ENCODE results near the gene IRF6. TPM values are rescaled to one million over a fixed set of nuclear protein-coding genes. Genes with fewer than 3 reads are reported as not detected.
A peak's percentile ranks its signal among the peaks of the same experiment; 100 is the strongest.

Gene IRF6
- polyA plus RNA-seq, 1 of the 3 experiments (the other 2 are of a cell fraction) = 0.94 TPM

GRCh38 chr1:209747580-209748262 lies 58.2 kb downstream of the IRF6 start:
- ChIA-PET POLR2A (no interaction called here), CTCF (interaction anchor here (1.2 kb wide), 1 partner anchor 75 kb away, joined by 3 read pairs; no protein-coding TSS in a partner anchor)
- no peak overlapping the region for H3K4me2 ChIP-seq
- H3K4me3 ChIP-seq (ENCODE audit: low read depth in 2 of 2, low read length in 1 of 2) = peak overlapping the region in 1 of 2 experiments; percentile 48; a peak in 1 of 4 replicates
- H3K9me2 ChIP-seq = no peaks in the 10 kb centered on the region
- H3K4me1 ChIP-seq (ENCODE audit: control insufficient read depth in 1 of 2, insufficient read depth in 2 of 2, low read depth in 1 of 2, low read length in 1 of 2) = peaks cover 13 to 25% of the 10 kb centered on the region in 2 experiments
- no peaks in the 10 kb centered on the region for H3K27me3 ChIP-seq (ENCODE audit: insufficient read depth)
- TF ChIP-seq MAX (IDR thresholded peaks at IDR 0.05; ENCODE audit: low read depth) (no peak), SIN3A (IDR thresholded peaks at IDR 0.05; ENCODE audit: borderline replicate concordance, low read depth, low read length) (no peak), RCOR1 (IDR thresholded peaks at IDR 0.05; ENCODE audit: low read length) (no peak), NFIC (IDR thresholded peaks at IDR 0.05; ENCODE audit: borderline replicate concordance) (no peak), RFX5 (IDR thresholded peaks at IDR 0.05; ENCODE audit: low read length) (no peak), USF1 (IDR thresholded peaks at IDR 0.05; ENCODE audit: borderline replicate concordance, low read depth) (no peak), CTCF (IDR thresholded peaks at IDR 0.05) (peak; percentile 39)
- no peaks in the 10 kb centered on the region for H3K79me2 ChIP-seq (ENCODE audit: insufficient read depth)
- DNase-seq = no peak
- no peak overlapping the region for H3K9ac ChIP-seq
- no peaks in the 10 kb centered on the region for H3K9me3 ChIP-seq
- H2AFZ ChIP-seq (ENCODE audit: low read depth) = no peak overlapping the region
- 79% methylated on average over 33 of the region's 37 CpGs for WGBS (ENCODE audit: low lambda C conversion rate)
- H3K27ac ChIP-seq (ENCODE audit: low read depth in 2 of 2, low read length in 1 of 2) = peak overlapping the region in 1 of 2 experiments; percentile 55; a peak in 1 of 4 replicates
- peaks cover 14% of the 10 kb centered on the region for H3F3A ChIP-seq (replicated peaks; ENCODE audit: insufficient read depth)
- no peaks in the 10 kb centered on the region for H4K20me1 ChIP-seq (ENCODE audit: insufficient read depth)
- no peaks in the 10 kb centered on the region for H3K36me3 ChIP-seq (replicated peaks in 1 of 2; ENCODE audit: control insufficient read depth in 1 of 2, insufficient read depth in 2 of 2, low read length in 1 of 2)

- no peaks in the 10 kb centered on the region for H3K36me3 ChIP-seq (replicated peaks in 1 of 2; ENCODE audit: control insufficient read depth in 1 of 2, insufficient read depth in 2 of 2, low read length in 1 of 2)
- H3F3A ChIP-seq (replicated peaks; ENCODE audit: insufficient read depth) = peaks cover 14% of the 10 kb centered on the region
- ChIA-PET CTCF (interaction anchor here (2.1 kb wide), 1 partner anchor 16 kb away, joined by 5 read pairs; no protein-coding TSS in a partner anchor), POLR2A (no interaction called here)
- no peaks in the 10 kb centered on the region for H3K79me2 ChIP-seq (ENCODE audit: insufficient read depth)
- no peak overlapping the region for H3K4me3 ChIP-seq (ENCODE audit: low read depth in 2 of 2, low read length in 1 of 2)
- no peak overlapping the region for H3K4me2 ChIP-seq
- peak overlapping the region; percentile 9; the same call in 1 of the 2 replicates for H2AFZ ChIP-seq (ENCODE audit: low read depth)
- DNase-seq = no peak
- H3K27ac ChIP-seq (ENCODE audit: low read depth in 2 of 2, low read length in 1 of 2) = peak overlapping the region in 1 of 2 experiments; percentile 55; a peak in 2 of 4 replicates
- H4K20me1 ChIP-seq (ENCODE audit: insufficient read depth) = no peaks in the 10 kb centered on the region
- H3K9ac ChIP-seq = no peak overlapping the region
- H3K9me2 ChIP-seq = no peaks in the 10 kb centered on the region
- H3K9me3 ChIP-seq = no peaks in the 10 kb centered on the region
- WGBS (ENCODE audit: low lambda C conversion rate) = 72% methylated on average over 4 of the region's 4 CpGs
- H3K4me1 ChIP-seq (ENCODE audit: control insufficient read depth in 1 of 2, insufficient read depth in 2 of 2, low read depth in 1 of 2, low read length in 1 of 2) = peaks cover 16 to 33% of the 10 kb centered on the region in 2 experiments
- no peaks in the 10 kb centered on the region for H3K27me3 ChIP-seq (ENCODE audit: insufficient read depth)
- TF ChIP-seq MAX (IDR thresholded peaks at IDR 0.05; ENCODE audit: low read depth) = no peak
- TF ChIP-seq CTCF (IDR thresholded peaks at IDR 0.05) = no peak
- TF ChIP-seq GABPA (IDR thresholded peaks at IDR 0.05; ENCODE audit: low read depth) = no peak
- no peak for TF ChIP-seq YY1 (IDR thresholded peaks at IDR 0.05; ENCODE audit: low read depth)
- no peak for TF ChIP-seq SMC3 (IDR thresholded peaks at IDR 0.05; ENCODE audit: low read depth, low read length)
- no peak for TF ChIP-seq EZH2phosphoT487 (IDR thresholded peaks at IDR 0.05; ENCODE audit: borderline replicate concordance, low read depth)
- TF ChIP-seq IRF3 (IDR thresholded peaks at IDR 0.05; ENCODE audit: low read depth, low read length) = no peak
- TF ChIP-seq SIN3A (IDR thresholded peaks at IDR 0.05; ENCODE audit: borderline replicate concordance, low read depth, low read length) = no peak
- TF ChIP-seq RCOR1 (IDR thresholded peaks at IDR 0.05; ENCODE audit: low read length) = no peak
- no peak for TF ChIP-seq MXI1 (IDR thresholded peaks at IDR 0.05; ENCODE audit: low read depth, low read length)
- no peak for TF ChIP-seq USF1 (IDR thresholded peaks at IDR 0.05; ENCODE audit: borderline replicate concordance, low read depth)
- TF ChIP-seq TCF12 (IDR thresholded peaks at IDR 0.05) = no peak
- no peak for TF ChIP-seq RFX5 (IDR thresholded peaks at IDR 0.05; ENCODE audit: low read length)
Observed at GRCh38 chr1:209746451-209747165, 59.3 kb downstream of the IRF6 start.
